ENCODE measurements around the gene RNGTT.

RNGTT gene

DNA sequence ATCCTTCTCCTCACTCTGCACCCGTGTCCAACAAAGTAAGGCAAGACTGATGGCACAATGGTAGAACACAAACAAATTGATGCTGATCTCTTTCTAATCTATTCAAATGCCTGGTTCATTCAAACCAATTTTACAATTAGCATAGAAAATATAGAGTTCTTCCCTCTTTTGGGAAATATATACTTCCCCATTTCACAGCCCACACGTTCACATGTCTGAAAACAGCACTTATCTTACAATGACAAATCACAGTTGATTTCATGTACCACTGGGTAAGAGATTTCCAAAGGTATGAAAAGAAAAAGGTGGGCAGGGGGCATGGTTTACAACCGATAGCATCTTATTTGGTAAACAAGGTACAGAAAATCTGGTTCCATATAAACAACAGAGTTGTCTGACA, 137.6 kb downstream of the RNGTT start:
- TF ChIP-seq, protein P1, sequence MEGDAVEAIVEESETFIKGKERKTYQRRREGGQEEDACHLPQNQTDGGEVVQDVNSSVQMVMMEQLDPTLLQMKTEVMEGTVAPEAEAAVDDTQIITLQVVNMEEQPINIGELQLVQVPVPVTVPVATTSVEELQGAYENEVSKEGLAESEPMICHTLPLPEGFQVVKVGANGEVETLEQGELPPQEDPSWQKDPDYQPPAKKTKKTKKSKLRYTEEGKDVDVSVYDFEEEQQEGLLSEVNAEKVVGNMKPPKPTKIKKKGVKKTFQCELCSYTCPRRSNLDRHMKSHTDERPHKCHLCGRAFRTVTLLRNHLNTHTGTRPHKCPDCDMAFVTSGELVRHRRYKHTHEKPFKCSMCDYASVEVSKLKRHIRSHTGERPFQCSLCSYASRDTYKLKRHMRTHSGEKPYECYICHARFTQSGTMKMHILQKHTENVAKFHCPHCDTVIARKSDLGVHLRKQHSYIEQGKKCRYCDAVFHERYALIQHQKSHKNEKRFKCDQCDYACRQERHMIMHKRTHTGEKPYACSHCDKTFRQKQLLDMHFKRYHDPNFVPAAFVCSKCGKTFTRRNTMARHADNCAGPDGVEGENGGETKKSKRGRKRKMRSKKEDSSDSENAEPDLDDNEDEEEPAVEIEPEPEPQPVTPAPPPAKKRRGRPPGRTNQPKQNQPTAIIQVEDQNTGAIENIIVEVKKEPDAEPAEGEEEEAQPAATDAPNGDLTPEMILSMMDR (conservative IDR thresholded peaks at IDR 0.05; ENCODE audit: low read length), result no peak
- H3K4me3 ChIP-seq (ENCODE audit: low read length), result no peak overlapping the region
- DNase-seq (ENCODE audit: low read depth), result no peak

DNA sequence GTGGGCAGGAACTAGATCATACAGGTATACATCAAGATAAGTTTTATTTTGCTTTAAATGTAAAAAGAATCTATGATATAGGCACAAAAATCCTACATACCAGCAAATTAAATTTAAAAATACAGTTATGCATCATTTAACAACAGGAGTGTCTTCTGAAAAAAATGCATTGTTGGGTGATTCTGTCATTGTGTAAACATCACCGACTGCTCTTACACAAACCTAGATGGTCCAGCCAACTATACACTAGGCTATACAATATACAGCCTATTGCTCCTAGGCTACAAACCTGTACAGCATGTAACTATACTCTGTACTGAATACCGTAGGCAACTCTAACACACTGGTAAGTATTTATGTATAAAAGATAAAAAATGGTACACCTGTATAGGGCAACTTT, 139.4 kb downstream of the RNGTT start:
- H3K4me3 ChIP-seq (ENCODE audit: low read length), result no peak overlapping the region
- DNase-seq (ENCODE audit: low read depth), result peak; percentile 44
- TF ChIP-seq, protein P1 (conservative IDR thresholded peaks at IDR 0.05; ENCODE audit: low read length), result no peak

DNA sequence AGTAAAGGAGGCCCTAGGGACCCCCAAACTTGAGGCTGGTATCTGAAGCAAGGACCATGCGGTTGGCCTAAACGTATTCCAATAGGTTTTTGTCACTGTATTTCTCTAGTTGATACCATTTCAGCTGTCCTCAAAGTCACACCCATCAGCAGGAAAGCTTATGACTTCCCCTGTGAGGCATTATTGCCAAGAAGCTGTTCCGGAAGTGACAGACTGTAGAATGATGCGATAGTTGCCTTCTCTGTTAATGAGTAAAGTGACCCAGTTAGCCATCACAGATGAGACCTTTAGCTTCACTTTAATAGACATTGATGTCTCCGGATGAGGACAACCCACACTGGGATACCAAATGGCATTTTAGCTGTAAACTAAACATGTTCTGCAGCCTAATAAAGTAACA, 147.9 kb downstream of the RNGTT start:
- TF ChIP-seq, protein P1 (conservative IDR thresholded peaks at IDR 0.05; ENCODE audit: low read length), result no peak
- H3K4me3 ChIP-seq (ENCODE audit: low read length), result no peak overlapping the region
- no peak for DNase-seq (ENCODE audit: low read depth)

DNA sequence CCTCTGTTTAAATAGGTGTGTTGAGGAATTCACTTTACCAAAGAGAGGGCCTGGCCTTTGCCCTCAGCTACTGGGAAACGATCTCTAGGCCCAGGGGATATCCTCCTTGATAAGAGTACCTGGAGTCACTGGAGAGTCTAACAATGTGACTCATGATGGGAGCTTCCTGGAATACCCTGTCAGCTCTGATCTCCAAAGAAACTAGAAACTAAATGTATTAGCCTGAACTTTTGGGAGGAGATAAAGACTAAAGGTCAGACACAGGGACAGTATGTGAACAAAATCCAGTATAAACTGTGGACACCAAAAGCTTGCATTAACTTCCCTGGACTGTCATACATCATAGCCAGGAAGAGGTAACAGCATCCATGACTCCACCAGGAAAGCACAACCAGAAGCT, 148.5 kb downstream of the RNGTT start:
- no peak overlapping the region for H3K4me3 ChIP-seq (ENCODE audit: low read length)
- TF ChIP-seq, protein P1 (conservative IDR thresholded peaks at IDR 0.05; ENCODE audit: low read length), result no peak

DNA sequence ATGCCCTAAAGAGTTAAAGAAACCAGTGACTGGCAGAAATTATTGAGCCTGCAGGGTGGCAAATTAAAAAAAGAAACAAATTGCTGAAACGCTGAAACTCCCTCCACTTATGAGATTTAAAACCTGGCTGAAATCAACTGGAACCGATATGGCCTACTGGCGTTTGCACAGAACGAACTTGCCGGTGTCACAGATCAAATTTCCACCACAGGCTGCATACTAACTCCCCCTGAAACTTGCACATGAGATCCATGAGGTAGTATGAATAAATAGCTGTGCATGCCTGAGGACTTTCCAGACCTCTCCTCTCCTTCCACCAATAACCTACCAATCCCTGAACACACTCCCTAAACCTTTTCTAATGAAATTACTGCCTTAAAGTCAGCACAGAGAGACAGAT, 150.4 kb downstream of the RNGTT start:
- TF ChIP-seq, protein P1 (conservative IDR thresholded peaks at IDR 0.05; ENCODE audit: low read length), result no peak
- no peak overlapping the region for H3K4me3 ChIP-seq (ENCODE audit: low read length)
- no peak for DNase-seq (ENCODE audit: low read depth)

More for the DNA sequence above, 148.5 kb downstream of the RNGTT start:
- no peak for DNase-seq (ENCODE audit: low read depth)

DNA sequence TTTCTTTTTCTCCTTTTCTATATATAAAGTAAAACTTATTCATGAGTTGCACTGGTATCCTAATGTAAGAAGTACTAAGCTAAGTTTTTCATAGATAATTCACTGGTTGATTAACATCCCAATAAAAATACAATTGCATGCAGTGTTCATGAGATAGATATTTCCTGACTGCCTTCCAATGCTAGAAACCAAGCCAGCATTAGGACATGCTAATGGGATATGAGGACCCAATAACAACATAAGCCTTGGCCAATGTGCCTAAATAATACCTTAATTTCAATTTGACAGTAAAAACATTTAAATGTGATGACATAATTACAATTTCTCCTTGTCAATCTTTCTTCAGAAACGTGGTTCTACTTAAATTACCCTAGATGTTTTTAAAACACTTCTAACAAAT, 152.7 kb downstream of the RNGTT start:
- no peak overlapping the region for H3K4me3 ChIP-seq (ENCODE audit: low read length)
- DNase-seq (ENCODE audit: low read depth), result peak; percentile 31
- TF ChIP-seq, protein P1 (conservative IDR thresholded peaks at IDR 0.05; ENCODE audit: low read length), result no peak

DNA sequence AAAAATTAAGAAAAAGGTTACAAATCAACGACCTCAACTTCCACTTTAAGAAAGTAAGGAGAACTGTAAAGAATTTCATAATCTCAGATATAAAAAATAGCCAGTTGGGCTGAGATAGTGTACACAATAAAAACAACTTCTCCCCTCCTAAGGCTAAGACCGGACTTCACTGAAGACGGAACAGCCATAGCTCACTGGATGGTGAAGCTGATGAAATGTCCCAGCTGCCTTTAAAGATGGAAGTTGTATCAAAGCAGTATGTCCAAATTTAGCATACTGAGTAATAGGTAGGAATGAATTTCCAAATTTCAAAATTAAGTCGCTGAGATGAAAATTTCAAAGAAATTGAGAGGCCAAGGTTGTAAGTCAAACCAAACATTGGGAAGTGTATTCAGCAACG, 153.3 kb downstream of the RNGTT start:
- H3K4me3 ChIP-seq (ENCODE audit: low read length), result no peak overlapping the region
- DNase-seq (ENCODE audit: low read depth), result no peak
- TF ChIP-seq, protein P1 (conservative IDR thresholded peaks at IDR 0.05; ENCODE audit: low read length), result no peak
